ENCODE results near the gene AS3MT. TPM values are rescaled to one million over a fixed set of nuclear protein-coding genes. Genes with fewer than 3 reads are reported as not detected.

The AS3MT gene
- total and polyA plus RNA-seq, 4 donors = 1.2 to 4.8 (median 3.6) TPM

DNA sequence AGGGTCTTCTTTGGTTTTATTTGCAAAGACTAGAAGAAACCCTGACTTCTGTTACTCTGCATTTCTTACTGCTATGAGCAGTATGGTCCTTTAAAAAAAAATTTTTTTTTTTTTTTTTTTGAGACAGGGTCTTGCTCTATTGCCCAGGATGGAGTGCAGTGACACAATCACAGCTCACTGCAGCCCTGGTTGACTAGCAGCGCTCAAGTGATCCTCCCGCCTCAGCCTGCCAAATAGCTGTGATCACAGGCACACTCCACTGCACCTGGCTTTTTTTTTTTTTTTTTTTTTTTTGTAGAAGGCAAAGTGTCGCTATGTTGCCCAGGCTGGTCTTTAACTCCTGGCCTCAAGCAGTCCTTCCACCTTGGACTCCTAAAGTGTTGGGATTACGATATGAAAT, 66.2 kb downstream of the AS3MT start:
- no peaks in the 10 kb centered on the region for H3K9me3 ChIP-seq (ENCODE audit: control insufficient read depth, low read length)
- no peak overlapping the region for H3K27ac ChIP-seq (ENCODE audit: low read depth in 1 of 2, low read length in 2 of 2)
- no peaks in the 10 kb centered on the region for H3K36me3 ChIP-seq (ENCODE audit: control insufficient read depth in 1 of 2, insufficient read depth in 2 of 2, low read length in 1 of 2)
- H3K4me3 ChIP-seq (ENCODE audit: low read length in 2 of 2) = no peak overlapping the region
- WGBS, 2 donors = 96% methylated on average over 4 of the region's 4 CpGs
- no peaks in the 10 kb centered on the region for H3K27me3 ChIP-seq (ENCODE audit: control insufficient read depth in 1 of 2, insufficient read depth in 2 of 2, low read length in 1 of 2)
- DNase-seq = no peak
- H3K4me1 ChIP-seq (ENCODE audit: control insufficient read depth in 1 of 2, insufficient read depth in 2 of 2, low read length in 2 of 2) = no peaks in the 10 kb centered on the region
- intact Hi-C loops (cut with DNase I) = no loop called here
- ATAC-seq (ENCODE audit: low FRiP score) = no peak

DNA sequence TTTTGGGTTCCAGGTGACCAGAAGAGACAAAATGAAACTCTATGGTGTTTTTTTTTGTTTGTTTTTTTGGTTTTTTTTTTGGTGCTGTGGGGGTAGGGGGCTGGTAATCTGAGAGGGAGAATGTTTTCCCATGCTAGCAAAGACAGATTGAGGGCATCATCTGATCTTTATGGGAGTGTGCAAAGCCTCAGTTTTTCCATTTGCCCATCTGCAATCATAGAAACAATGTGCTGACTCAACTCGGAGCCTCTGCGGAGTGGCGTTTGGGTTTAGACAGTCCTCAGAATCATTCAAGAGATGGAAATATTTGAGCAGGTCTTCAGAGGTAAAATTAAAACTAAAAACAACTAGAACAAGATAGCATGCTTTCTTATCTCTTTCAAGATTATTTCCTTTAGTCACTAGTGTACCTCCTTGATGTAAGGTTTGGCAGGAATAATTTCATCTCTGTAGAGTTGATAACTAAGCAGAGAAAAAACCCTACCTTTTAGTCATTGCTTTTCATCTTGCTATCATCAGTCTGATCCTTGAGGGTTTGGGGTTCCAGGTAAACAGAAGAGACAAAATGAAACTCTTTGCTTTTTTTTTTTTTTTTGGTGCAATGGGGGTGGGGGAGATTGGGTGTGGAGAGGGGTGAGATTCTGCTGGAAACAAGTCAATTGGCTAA, 66.8 kb downstream of the AS3MT start:
- DNase-seq (no peak), ATAC-seq (ENCODE audit: low FRiP score) (no peak)
- Histone ChIP-seq H3K27ac (ENCODE audit: low read depth in 1 of 2, low read length in 2 of 2) (no peak overlapping the region), H3K36me3 (ENCODE audit: control insufficient read depth in 1 of 2, insufficient read depth in 2 of 2, low read length in 1 of 2) (no peaks in the 10 kb centered on the region), H3K9me3 (ENCODE audit: control insufficient read depth, low read length) (no peaks in the 10 kb centered on the region), H3K4me1 (ENCODE audit: control insufficient read depth in 1 of 2, insufficient read depth in 2 of 2, low read length in 2 of 2) (no peaks in the 10 kb centered on the region), H3K4me3 (ENCODE audit: low read length in 2 of 2) (no peak overlapping the region), H3K27me3 (ENCODE audit: control insufficient read depth in 1 of 2, insufficient read depth in 2 of 2, low read length in 1 of 2) (no peaks in the 10 kb centered on the region)
- intact Hi-C loops (cut with DNase I) = no loop called here
- WGBS, 2 donors = 59 to 61% methylated on average over 3 of the region's 3 CpGs

DNA sequence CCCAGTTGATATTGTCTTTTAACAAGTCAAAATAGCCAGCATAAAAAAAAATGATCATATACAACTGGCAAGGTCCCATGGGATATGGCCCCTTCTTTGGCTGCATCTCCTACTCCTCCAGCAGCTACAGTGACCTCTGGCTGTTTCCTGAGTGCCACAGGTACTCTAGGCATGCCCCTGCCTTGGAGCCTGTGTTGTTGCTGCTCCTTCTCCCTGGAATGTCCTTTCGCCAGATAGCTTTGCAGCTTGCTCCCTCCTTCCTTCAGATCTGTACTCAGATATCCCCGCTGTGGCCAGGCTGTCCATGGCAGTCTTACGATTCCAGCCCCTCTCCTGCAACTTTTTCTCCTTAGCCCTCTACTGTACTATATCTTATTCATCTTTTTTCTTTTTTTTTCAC, 72.1 kb downstream of the AS3MT start:
- WGBS, 2 donors = 96 to 98% methylated on average over 3 of the region's 3 CpGs
- Histone ChIP-seq H3K4me3 (ENCODE audit: low read length in 2 of 2) (no peak overlapping the region), H3K27me3 (ENCODE audit: control insufficient read depth in 1 of 2, insufficient read depth in 2 of 2, low read length in 1 of 2) (no peaks in the 10 kb centered on the region), H3K4me1 (ENCODE audit: control insufficient read depth in 1 of 2, insufficient read depth in 2 of 2, low read length in 2 of 2) (peaks cover 4 to 6% of the 10 kb centered on the region in 2 donors), H3K36me3 (ENCODE audit: control insufficient read depth in 1 of 2, insufficient read depth in 2 of 2, low read length in 1 of 2) (peaks cover 0 to 2% of the 10 kb centered on the region in 2 donors), H3K27ac (ENCODE audit: low read depth in 1 of 2, low read length in 2 of 2) (no peak overlapping the region), H3K9me3 (ENCODE audit: control insufficient read depth, low read length) (no peaks in the 10 kb centered on the region)
- ATAC-seq (ENCODE audit: low FRiP score) (no peak), DNase-seq (no peak)
- intact Hi-C loops (cut with DNase I) = no loop called here

DNA sequence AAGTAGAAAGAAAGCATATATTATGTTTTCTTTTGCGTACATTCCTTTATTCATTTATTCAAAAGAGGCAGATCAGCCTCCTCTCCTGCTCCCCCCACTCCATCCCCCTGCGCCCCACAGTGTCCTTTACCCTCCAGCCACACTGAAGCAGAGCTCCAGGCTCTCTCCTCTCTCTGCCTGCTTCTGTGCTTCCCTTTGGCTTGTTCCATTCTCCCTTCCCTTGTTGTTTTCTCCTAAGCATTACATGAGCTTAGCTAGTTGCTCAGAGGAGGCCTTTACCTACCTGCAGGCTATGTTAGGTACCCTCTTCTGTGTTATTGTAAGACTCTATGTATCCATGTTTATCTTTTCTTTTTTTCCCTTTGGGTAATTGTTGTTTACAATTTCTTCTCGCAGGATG, 76.2 kb downstream of the AS3MT start:
- Histone ChIP-seq H3K4me1 (ENCODE audit: control insufficient read depth in 1 of 2, insufficient read depth in 2 of 2, low read length in 2 of 2) (peaks cover 4 to 6% of the 10 kb centered on the region in 2 donors), H3K27me3 (ENCODE audit: control insufficient read depth in 1 of 2, insufficient read depth in 2 of 2, low read length in 1 of 2) (no peaks in the 10 kb centered on the region), H3K9me3 (ENCODE audit: control insufficient read depth, low read length) (no peaks in the 10 kb centered on the region), H3K36me3 (ENCODE audit: control insufficient read depth in 1 of 2, insufficient read depth in 2 of 2, low read length in 1 of 2) (peaks cover 0 to 2% of the 10 kb centered on the region in 2 donors), H3K4me3 (ENCODE audit: low read length in 2 of 2) (no peak overlapping the region), H3K27ac (ENCODE audit: low read depth in 1 of 2, low read length in 2 of 2) (no peak overlapping the region)
- 84 to 86% methylated on average over 3 of the region's 3 CpGs for WGBS, 2 donors
- no peak for ATAC-seq (ENCODE audit: low FRiP score)
- intact Hi-C loops (cut with DNase I) = no loop called here
- DNase-seq = no peak

DNA sequence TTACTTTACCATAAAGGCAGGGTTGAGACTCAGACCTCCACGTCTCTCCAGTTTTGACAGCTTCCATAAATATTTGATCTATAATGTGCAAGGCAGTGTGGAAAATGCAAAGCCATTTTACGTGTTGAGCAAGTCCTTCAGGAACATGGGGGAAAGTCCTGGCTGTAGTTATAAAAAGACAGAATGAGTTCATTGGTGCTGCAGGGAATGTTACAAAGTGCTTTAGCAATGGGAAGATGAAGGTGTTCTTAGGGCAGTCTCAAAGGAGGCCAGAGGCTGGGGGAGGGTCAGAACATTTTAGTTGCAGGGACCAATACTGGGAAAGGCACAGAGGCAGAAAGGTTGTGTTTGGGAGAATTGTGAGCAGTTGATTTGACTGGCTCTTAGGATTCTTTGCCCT, 76.7 kb downstream of the AS3MT start:
- no peak for ATAC-seq (ENCODE audit: low FRiP score)
- 71 to 85% methylated on average over 2 of the region's 2 CpGs for WGBS, 2 donors
- Histone ChIP-seq H3K27me3 (ENCODE audit: control insufficient read depth in 1 of 2, insufficient read depth in 2 of 2, low read length in 1 of 2) (no peaks in the 10 kb centered on the region), H3K36me3 (ENCODE audit: control insufficient read depth in 1 of 2, insufficient read depth in 2 of 2, low read length in 1 of 2) (peaks cover 0 to 2% of the 10 kb centered on the region in 2 donors), H3K9me3 (ENCODE audit: control insufficient read depth, low read length) (no peaks in the 10 kb centered on the region), H3K4me1 (ENCODE audit: control insufficient read depth in 1 of 2, insufficient read depth in 2 of 2, low read length in 2 of 2) (peaks cover 4 to 6% of the 10 kb centered on the region in 2 donors), H3K27ac (ENCODE audit: low read depth in 1 of 2, low read length in 2 of 2) (no peak overlapping the region), H3K4me3 (ENCODE audit: low read length in 2 of 2) (no peak overlapping the region)
- no peak for DNase-seq
- intact Hi-C loops (cut with DNase I) = no loop called here

DNA sequence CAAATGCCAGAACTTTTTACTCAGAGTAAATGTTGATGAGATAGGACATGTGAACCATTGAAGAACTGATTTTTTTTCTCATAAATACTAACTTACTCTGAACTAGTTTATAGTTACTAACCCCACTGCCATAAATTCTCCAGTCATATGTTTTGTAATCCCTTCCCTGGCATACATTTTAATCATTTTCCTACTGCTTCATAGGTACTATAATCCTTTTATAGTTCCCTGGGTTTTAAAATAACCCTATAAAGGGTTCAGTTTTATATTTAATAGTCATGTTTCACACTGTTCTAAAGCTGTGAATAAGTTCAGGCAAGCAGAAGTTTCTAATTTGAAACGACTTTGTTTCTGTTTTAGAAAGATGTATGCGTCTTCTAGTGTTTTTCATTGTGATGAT, 77.7 kb downstream of the AS3MT start:
- ATAC-seq (ENCODE audit: low FRiP score) (no peak), DNase-seq (no peak)
- WGBS, 2 donors = 39 to 42% methylated on average over 2 of the region's 2 CpGs
- intact Hi-C loops (cut with DNase I) = no loop called here
- Histone ChIP-seq H3K36me3 (ENCODE audit: control insufficient read depth in 1 of 2, insufficient read depth in 2 of 2, low read length in 1 of 2) (peaks cover 0 to 2% of the 10 kb centered on the region in 2 donors), H3K4me1 (ENCODE audit: control insufficient read depth in 1 of 2, insufficient read depth in 2 of 2, low read length in 2 of 2) (peaks cover 4 to 6% of the 10 kb centered on the region in 2 donors), H3K27ac (ENCODE audit: low read depth in 1 of 2, low read length in 2 of 2) (no peak overlapping the region), H3K9me3 (ENCODE audit: control insufficient read depth, low read length) (no peaks in the 10 kb centered on the region), H3K4me3 (ENCODE audit: low read length in 2 of 2) (no peak overlapping the region), H3K27me3 (ENCODE audit: control insufficient read depth in 1 of 2, insufficient read depth in 2 of 2, low read length in 1 of 2) (no peaks in the 10 kb centered on the region)

DNA sequence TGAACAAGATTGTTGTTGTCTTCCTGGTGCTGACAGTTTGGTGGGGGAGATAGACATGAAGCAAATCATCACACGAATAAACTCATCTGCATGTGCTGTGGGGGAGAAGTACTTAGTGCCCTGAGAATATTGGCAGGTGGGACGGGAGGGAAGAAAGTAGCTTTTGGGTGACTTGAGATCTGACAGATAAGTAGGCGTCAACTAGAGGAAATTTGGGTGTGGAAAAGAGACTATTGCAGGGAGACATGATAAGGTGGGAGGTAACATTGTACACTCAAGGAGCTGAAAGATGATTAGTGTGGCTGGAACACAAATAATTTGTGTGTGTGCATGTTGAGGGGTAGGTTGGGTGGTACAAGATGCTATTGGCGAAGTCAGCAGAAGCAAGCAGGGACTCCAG, 78.9 kb downstream of the AS3MT start:
- Histone ChIP-seq H3K27ac (ENCODE audit: low read depth in 1 of 2, low read length in 2 of 2) (no peak overlapping the region), H3K9me3 (ENCODE audit: control insufficient read depth, low read length) (no peaks in the 10 kb centered on the region), H3K36me3 (ENCODE audit: control insufficient read depth in 1 of 2, insufficient read depth in 2 of 2, low read length in 1 of 2) (peaks cover 0 to 2% of the 10 kb centered on the region in 2 donors), H3K27me3 (ENCODE audit: control insufficient read depth in 1 of 2, insufficient read depth in 2 of 2, low read length in 1 of 2) (no peaks in the 10 kb centered on the region), H3K4me1 (ENCODE audit: control insufficient read depth in 1 of 2, insufficient read depth in 2 of 2, low read length in 2 of 2) (peaks cover 4 to 6% of the 10 kb centered on the region in 2 donors), H3K4me3 (ENCODE audit: low read length in 2 of 2) (no peak overlapping the region)
- DNase-seq = no peak
- intact Hi-C loops (cut with DNase I) = no loop called here
- 91 to 94% methylated on average over 4 of the region's 4 CpGs for WGBS, 2 donors
- ATAC-seq (ENCODE audit: low FRiP score) = no peak

DNA sequence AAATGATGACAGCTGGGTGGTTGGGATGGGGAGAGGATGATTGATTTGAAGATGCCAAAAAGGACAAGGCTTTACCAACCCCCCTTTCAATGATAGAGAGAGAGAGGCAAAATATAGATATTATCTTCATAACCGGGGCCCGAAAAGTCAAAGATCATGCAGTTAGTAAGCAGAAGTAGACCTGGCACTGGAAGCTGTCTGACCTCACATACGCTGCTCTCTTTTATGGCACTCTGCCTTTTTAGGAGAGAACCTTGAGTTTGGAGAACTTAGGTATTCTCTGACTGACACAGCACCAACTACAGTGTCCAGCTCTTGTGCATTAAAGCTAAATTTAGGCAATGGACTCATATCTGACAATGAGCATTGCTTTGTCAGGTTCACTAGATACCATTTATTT, 79.5 kb downstream of the AS3MT start:
- Histone ChIP-seq H3K4me3 (ENCODE audit: low read length in 2 of 2) (no peak overlapping the region), H3K4me1 (ENCODE audit: control insufficient read depth in 1 of 2, insufficient read depth in 2 of 2, low read length in 2 of 2) (peaks cover 4 to 6% of the 10 kb centered on the region in 2 donors), H3K36me3 (ENCODE audit: control insufficient read depth in 1 of 2, insufficient read depth in 2 of 2, low read length in 1 of 2) (peaks cover 0 to 2% of the 10 kb centered on the region in 2 donors), H3K27me3 (ENCODE audit: control insufficient read depth in 1 of 2, insufficient read depth in 2 of 2, low read length in 1 of 2) (no peaks in the 10 kb centered on the region), H3K27ac (ENCODE audit: low read depth in 1 of 2, low read length in 2 of 2) (no peak overlapping the region), H3K9me3 (ENCODE audit: control insufficient read depth, low read length) (no peaks in the 10 kb centered on the region)
- 35 to 44% methylated on average over 3 of the region's 3 CpGs for WGBS, 2 donors
- DNase-seq (no peak), ATAC-seq (ENCODE audit: low FRiP score) (no peak)
- intact Hi-C loops (cut with DNase I) = no loop called here

DNA sequence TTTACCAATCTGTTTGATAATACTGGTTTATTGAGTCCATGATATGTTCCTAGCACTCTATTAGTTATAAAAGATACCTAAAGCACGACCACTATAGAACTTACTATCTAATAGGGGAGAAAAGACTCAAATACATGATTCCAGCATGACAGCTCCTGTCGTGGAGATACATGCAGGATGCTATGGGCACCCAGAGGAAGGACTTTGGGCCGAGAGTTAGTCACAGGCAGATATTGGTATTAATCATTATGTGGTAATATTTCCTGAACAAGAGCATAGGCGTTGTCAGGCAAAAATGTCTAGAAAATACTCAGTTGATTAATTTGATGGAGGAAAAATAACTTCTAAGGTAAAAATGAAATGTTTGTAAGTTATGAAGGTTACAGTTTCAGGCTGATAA, 80.6 kb downstream of the AS3MT start:
- intact Hi-C loops (cut with DNase I) = no loop called here
- ATAC-seq (ENCODE audit: low FRiP score) = no peak
- H3K27me3 ChIP-seq (ENCODE audit: control insufficient read depth in 1 of 2, insufficient read depth in 2 of 2, low read length in 1 of 2) = no peaks in the 10 kb centered on the region
- H3K27ac ChIP-seq (ENCODE audit: low read depth in 1 of 2, low read length in 2 of 2) = no peak overlapping the region
- WGBS, 2 donors = 78 to 80% methylated on average over 4 of the region's 4 CpGs
- H3K9me3 ChIP-seq (ENCODE audit: control insufficient read depth, low read length) = no peaks in the 10 kb centered on the region
- H3K36me3 ChIP-seq (ENCODE audit: control insufficient read depth in 1 of 2, insufficient read depth in 2 of 2, low read length in 1 of 2) = peaks cover 0 to 2% of the 10 kb centered on the region in 2 donors
- H3K4me3 ChIP-seq (ENCODE audit: low read length in 2 of 2) = no peak overlapping the region
- H3K4me1 ChIP-seq (ENCODE audit: control insufficient read depth in 1 of 2, insufficient read depth in 2 of 2, low read length in 2 of 2) = peaks cover 3 to 4% of the 10 kb centered on the region in 2 donors
- no peak for DNase-seq
